Measurements from ENCODE around the gene CAPN12. TPM values are rescaled to one million over a fixed set of nuclear protein-coding genes. Genes with fewer than 3 reads are reported as not detected.

Gene CAPN12
- total and polyA plus RNA-seq, 4 donors, result 3.8 to 28.7 (median 8.8) TPM

GRCh38 chr19:38793177-38793576 lies 48.9 kb upstream of the CAPN12 start:
- no peak for DNase-seq (ENCODE audit: low spot score)
- H3K9ac ChIP-seq (ENCODE audit: low read depth in 1 of 2, low read length in 2 of 2), result no peak overlapping the region

More at GRCh38 chr19:38793177-38793576, 48.9 kb upstream of the CAPN12 start:
- H3K4me1 ChIP-seq (ENCODE audit: control insufficient read depth in 4 of 4, insufficient read depth in 4 of 4, low read length in 3 of 4), result peaks cover 0 to 6% (median 2%) of the 10 kb centered on the region in 4 donors
- no peak overlapping the region for H3K4me3 ChIP-seq (ENCODE audit: low read depth in 1 of 3, low read length in 3 of 3)
- 79% methylated on average over 8 of the region's 8 CpGs for WGBS
- no peak overlapping the region for H3K27ac ChIP-seq (ENCODE audit: low read depth in 1 of 2, low read length in 2 of 2)
- no peaks in the 10 kb centered on the region for H3K9me3 ChIP-seq (ENCODE audit: control insufficient read depth in 4 of 4, low read length in 3 of 4)
- no peaks in the 10 kb centered on the region for H3K27me3 ChIP-seq (ENCODE audit: control insufficient read depth in 4 of 4, insufficient read depth in 4 of 4, low read length in 3 of 4)
- no peaks in the 10 kb centered on the region for H3K36me3 ChIP-seq (ENCODE audit: control insufficient read depth in 4 of 4, insufficient read depth in 3 of 4, low read depth in 1 of 4, low read length in 3 of 4)
- TF ChIP-seq HNF4G (IDR thresholded peaks at IDR 0.05) (no peak), EGR1 (IDR thresholded peaks at IDR 0.05; ENCODE audit: low read depth in 2 of 2) (no peak), TAF1 (conservative IDR thresholded peaks at IDR 0.05) (no peak), RAD21 (IDR thresholded peaks at IDR 0.05) (no peak), NR2F2 (IDR thresholded peaks at IDR 0.05) (no peak), RXRA (IDR thresholded peaks at IDR 0.05) (no peak), MAX (IDR thresholded peaks at IDR 0.05) (no peak), FOXA2 (IDR thresholded peaks at IDR 0.05) (no peak), HNF4A (conservative IDR thresholded peaks at IDR 0.05) (no peak), FOXA1 (IDR thresholded peaks at IDR 0.05) (no peak), ATF3 (IDR thresholded peaks at IDR 0.05) (no peak), YY1 (IDR thresholded peaks at IDR 0.05) (no peak), GABPA (IDR thresholded peaks at IDR 0.05 in 1 of 2, conservative IDR thresholded peaks at IDR 0.05 in 1 of 2) (no peak), JUND (IDR thresholded peaks at IDR 0.05) (no peak), REST (IDR thresholded peaks at IDR 0.05) (no peak), SP1 (IDR thresholded peaks at IDR 0.05) (no peak), ZBTB33 (IDR thresholded peaks at IDR 0.05) (no peak)
